Effector memory CD4-positive, alpha-beta T cell (primary cell): ENCODE data around the gene HDDC2.

ENCODE experiments used
- DNase-seq, 3 donors: peaks; one replicate each; pipeline ENCODE4 v3.0.0-alpha.2; 2020
- H3K27ac ChIP-seq: 2 replicates; pipeline ENCODE4 v1.7.0; 2013; ENCODE audit warnings: mild to moderate bottlenecking, low read length, moderate library complexity; ENCODE audit not compliant: insufficient read depth, poor library complexity, severe bottlenecking
- H3K27me3 ChIP-seq: replicated peaks from 2 replicates; pipeline ENCODE4 v1.7.0; 2013; ENCODE audit warnings: mild to moderate bottlenecking, low read length; ENCODE audit not compliant: insufficient read depth, control insufficient read depth, poor library complexity, severe bottlenecking
- H3K36me3 ChIP-seq: 2 replicates; pipeline ENCODE4 v1.7.0; 2013; ENCODE audit warnings: mild to moderate bottlenecking, low read length, moderate library complexity; ENCODE audit not compliant: control insufficient read depth, insufficient read depth
- H3K4me1 ChIP-seq: 2 replicates; pipeline ENCODE4 v1.7.0; 2013; ENCODE audit warnings: low read length, mild to moderate bottlenecking; ENCODE audit not compliant: control insufficient read depth, insufficient read depth, poor library complexity, severe bottlenecking
- H3K4me3 ChIP-seq: 2 replicates; pipeline ENCODE4 v1.7.0; 2013; ENCODE audit warnings: low read length, low read depth, mild to moderate bottlenecking; ENCODE audit not compliant: insufficient read depth, poor library complexity, severe bottlenecking
- H3K9me3 ChIP-seq: 2 replicates; pipeline ENCODE4 v1.7.0; 2013; ENCODE audit warnings: mild to moderate bottlenecking, low read length, moderate library complexity; ENCODE audit not compliant: control insufficient read depth

HDDC2 gene

GRCh38 chr6:125228981-125229479, 72.7 kb downstream of the HDDC2 start:
- Histone ChIP-seq H3K27me3 (no peaks in the 10 kb centered on the region), H3K36me3 (no peaks in the 10 kb centered on the region), H3K27ac (no peak overlapping the region), H3K9me3 (no peaks in the 10 kb centered on the region), H3K4me1 (no peaks in the 10 kb centered on the region), H3K4me3 (no peak overlapping the region)
- DNase-seq: no peak

DNA sequence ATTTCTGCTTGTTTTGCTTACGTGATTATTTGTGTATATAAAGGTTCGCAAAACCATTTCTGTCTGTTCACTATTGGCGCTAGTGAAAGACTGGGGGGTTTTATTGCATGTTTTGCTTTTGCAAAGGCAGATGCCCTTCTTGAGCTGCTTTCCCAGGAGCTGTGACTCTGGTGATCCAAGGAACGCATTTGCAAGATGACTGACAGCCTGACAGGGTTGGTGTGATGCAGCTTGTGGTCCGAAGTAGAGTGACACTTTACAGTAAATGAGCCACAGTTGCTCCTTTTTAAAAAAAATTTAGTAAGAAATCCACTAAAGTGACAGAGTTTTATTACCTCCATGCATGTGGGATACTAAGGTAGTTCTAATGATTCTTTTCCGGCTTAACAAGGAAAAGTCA, 74.5 kb downstream of the HDDC2 start:
- Histone ChIP-seq H3K27me3 (no peaks in the 10 kb centered on the region), H3K4me1 (no peaks in the 10 kb centered on the region), H3K9me3 (no peaks in the 10 kb centered on the region), H3K36me3 (no peaks in the 10 kb centered on the region), H3K4me3 (no peak overlapping the region), H3K27ac (no peak overlapping the region)
- no peak for DNase-seq
